Measurements from ENCODE around the gene QRFP. TPM values are rescaled to one million over a fixed set of nuclear protein-coding genes. Genes with fewer than 3 reads are reported as not detected.

Gene QRFP
- total RNA-seq, 1 experiment from 2014 or later, result not detected

DNA sequence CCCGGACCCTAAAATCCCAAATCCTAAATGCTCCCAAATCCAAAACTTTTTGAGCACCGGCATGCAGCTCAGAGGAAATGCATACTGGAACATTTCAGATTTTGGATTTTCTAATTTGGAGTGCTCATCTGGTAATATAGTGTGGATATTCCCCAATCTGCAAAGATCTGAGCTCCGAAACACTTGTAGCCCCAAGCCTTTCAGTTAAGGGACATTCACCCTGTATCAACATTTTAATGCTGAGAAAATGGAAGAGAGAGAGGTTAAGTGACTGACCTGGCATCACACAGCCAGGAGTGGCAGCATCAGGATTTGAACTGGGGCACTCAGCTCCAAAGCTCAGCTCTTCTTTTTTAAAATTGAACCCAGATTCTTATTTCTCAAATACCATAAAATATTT is 30.7 kb downstream of the QRFP start:
- intact Hi-C loops (cut with micrococcal nuclease), result loop anchor here (1.0 to 5.0 kb wide), 4 partner anchors 75 to 404 kb away; no protein-coding TSS in a partner anchor
- no peaks in the 10 kb centered on the region for H3K9me2 ChIP-seq (ENCODE audit: insufficient read depth)
- no peak overlapping the region for H3K27ac ChIP-seq (ENCODE audit: low read depth, low read length)
- ChIA-PET POLR2A (interaction anchor here (1.0 kb wide), 2 partner anchors 61 to 132 kb away, joined by 3 to 4 read pairs; no protein-coding TSS in a partner anchor), CTCF (interaction anchor here (0.5 to 4.1 kb wide), 19 partner anchors 8 to 341 kb away, joined by 3 to 88 read pairs (median 6); no protein-coding TSS in a partner anchor), RAD21 (ENCODE audit: low non-redundant PET in 1 of 2, low total read pairs in 2 of 2, uncharacterized antibody in 2 of 2, unreplicated experiment in 2 of 2) (interaction anchor here (0.5 to 1.6 kb wide), 3 partner anchors 130 to 133 kb away, joined by 3 to 18 read pairs (median 6); no protein-coding TSS in a partner anchor)
- H2AFZ ChIP-seq (ENCODE audit: low read depth, low read length, poor library complexity, severe bottlenecking), result no peak overlapping the region
- H3K9ac ChIP-seq (ENCODE audit: low read length), result no peak overlapping the region
- no peak overlapping the region for H3K4me2 ChIP-seq (ENCODE audit: low read length)
- no peak for ATAC-seq
- peaks cover 0 to 4% of the 10 kb centered on the region in 2 experiments; a peak in 2 of 4 replicates for H3K4me1 ChIP-seq (ENCODE audit: control insufficient read depth in 1 of 2, insufficient read depth in 2 of 2, low read length in 2 of 2)
- peaks cover 0 to 2% of the 10 kb centered on the region in 2 experiments; a peak in 1 of 4 replicates for H3K36me3 ChIP-seq (ENCODE audit: control insufficient read depth in 1 of 2, insufficient read depth in 2 of 2, low read length in 2 of 2)
- no peaks in the 10 kb centered on the region for H3K27me3 ChIP-seq (ENCODE audit: insufficient read depth, low read length)
- BruUV-seq (replicated peaks), result no TSS peak
- no peak for TF ChIP-seq ELF1 (IDR thresholded peaks at IDR 0.05; ENCODE audit: borderline replicate concordance, low read depth)
- no peak for TF ChIP-seq POLR2A (IDR thresholded peaks at IDR 0.05; ENCODE audit: borderline replicate concordance, extremely low read depth, insufficient read depth, insufficient read length)
- no peak for TF ChIP-seq YY1 (IDR thresholded peaks at IDR 0.05; ENCODE audit: extremely low read depth, insufficient replicate concordance, low read depth, low read length)
- TF ChIP-seq EZH2phosphoT487 (IDR thresholded peaks at IDR 0.05; ENCODE audit: borderline replicate concordance), result no peak
- TF ChIP-seq CEBPB (IDR thresholded peaks at IDR 0.05; ENCODE audit: low read depth), result no peak
- TF ChIP-seq ZFX (IDR thresholded peaks at IDR 0.05), result no peak
- H4K20me1 ChIP-seq (ENCODE audit: insufficient read depth), result no peaks in the 10 kb centered on the region; the same call in 1 of the 2 replicates
- peaks cover 36% of the 10 kb centered on the region; the same call in 1 of the 2 replicates for H3K79me2 ChIP-seq (ENCODE audit: insufficient read depth, low read length)
- no peak overlapping the region for H3K4me3 ChIP-seq (replicated peaks in 1 of 2; ENCODE audit: low read depth in 1 of 2, low read length in 2 of 2)
- DNase-seq (ENCODE audit: low read depth, low spot score), result no peak
- no peaks in the 10 kb centered on the region for H3K9me3 ChIP-seq (ENCODE audit: control insufficient read depth in 1 of 2, insufficient read depth in 1 of 2, low read depth in 1 of 2, low read length in 2 of 2)

DNA sequence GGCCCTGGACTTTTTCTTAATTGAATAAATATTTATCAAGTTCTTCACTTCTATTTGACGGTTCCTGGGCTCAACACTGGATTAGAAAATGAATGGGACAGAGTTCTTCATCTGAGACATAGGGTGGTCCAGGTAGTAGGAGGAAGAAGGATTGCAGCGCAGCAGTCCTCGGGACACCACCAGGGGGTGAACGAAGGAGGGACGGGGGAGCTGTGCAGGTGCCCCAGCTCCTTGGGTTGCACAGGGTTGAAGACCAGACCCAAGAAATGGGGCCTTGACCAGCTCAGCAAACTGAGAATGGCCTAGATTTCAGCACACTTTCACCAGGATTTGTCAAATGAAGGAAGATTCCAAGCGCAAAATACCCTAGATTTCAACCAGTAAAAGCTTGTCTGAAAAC is 32.1 kb downstream of the QRFP start:
- RAD21 ChIA-PET (ENCODE audit: low non-redundant PET in 1 of 2, low total read pairs in 2 of 2, uncharacterized antibody in 2 of 2, unreplicated experiment in 2 of 2), result interaction anchor here in 1 of 2 experiments (0.6 kb wide), 1 partner anchor 135 kb away, joined by 6 read pairs; no protein-coding TSS in a partner anchor
- ATAC-seq (no peak), DNase-seq (ENCODE audit: low read depth, low spot score) (no peak)
- Histone ChIP-seq H3K27me3 (ENCODE audit: insufficient read depth, low read length) (no peaks in the 10 kb centered on the region), H3K9me2 (ENCODE audit: insufficient read depth) (no peaks in the 10 kb centered on the region), H3K9me3 (ENCODE audit: control insufficient read depth in 1 of 2, insufficient read depth in 1 of 2, low read depth in 1 of 2, low read length in 2 of 2) (no peaks in the 10 kb centered on the region), H3K4me1 (ENCODE audit: control insufficient read depth in 1 of 2, insufficient read depth in 2 of 2, low read length in 2 of 2) (peaks cover 3 to 15% of the 10 kb centered on the region in 2 experiments; a peak in 3 of 4 replicates), H2AFZ (ENCODE audit: low read depth, low read length, poor library complexity, severe bottlenecking) (no peak overlapping the region), H3K36me3 (ENCODE audit: control insufficient read depth in 1 of 2, insufficient read depth in 2 of 2, low read length in 2 of 2) (no peaks in the 10 kb centered on the region), H3K4me2 (ENCODE audit: low read length) (no peak overlapping the region), H3K79me2 (ENCODE audit: insufficient read depth, low read length) (peaks cover 30% of the 10 kb centered on the region; the same call in 1 of the 2 replicates), H4K20me1 (ENCODE audit: insufficient read depth) (no peaks in the 10 kb centered on the region), H3K4me3 (replicated peaks in 1 of 2; ENCODE audit: low read depth in 1 of 2, low read length in 2 of 2) (no peak overlapping the region), H3K9ac (ENCODE audit: low read length) (no peak overlapping the region), H3K27ac (ENCODE audit: low read depth, low read length) (no peak overlapping the region)
- intact Hi-C loops (cut with micrococcal nuclease), result no loop called here
- POLR2A ChIA-PET, result no interaction called here
- TF ChIP-seq, protein P1, sequence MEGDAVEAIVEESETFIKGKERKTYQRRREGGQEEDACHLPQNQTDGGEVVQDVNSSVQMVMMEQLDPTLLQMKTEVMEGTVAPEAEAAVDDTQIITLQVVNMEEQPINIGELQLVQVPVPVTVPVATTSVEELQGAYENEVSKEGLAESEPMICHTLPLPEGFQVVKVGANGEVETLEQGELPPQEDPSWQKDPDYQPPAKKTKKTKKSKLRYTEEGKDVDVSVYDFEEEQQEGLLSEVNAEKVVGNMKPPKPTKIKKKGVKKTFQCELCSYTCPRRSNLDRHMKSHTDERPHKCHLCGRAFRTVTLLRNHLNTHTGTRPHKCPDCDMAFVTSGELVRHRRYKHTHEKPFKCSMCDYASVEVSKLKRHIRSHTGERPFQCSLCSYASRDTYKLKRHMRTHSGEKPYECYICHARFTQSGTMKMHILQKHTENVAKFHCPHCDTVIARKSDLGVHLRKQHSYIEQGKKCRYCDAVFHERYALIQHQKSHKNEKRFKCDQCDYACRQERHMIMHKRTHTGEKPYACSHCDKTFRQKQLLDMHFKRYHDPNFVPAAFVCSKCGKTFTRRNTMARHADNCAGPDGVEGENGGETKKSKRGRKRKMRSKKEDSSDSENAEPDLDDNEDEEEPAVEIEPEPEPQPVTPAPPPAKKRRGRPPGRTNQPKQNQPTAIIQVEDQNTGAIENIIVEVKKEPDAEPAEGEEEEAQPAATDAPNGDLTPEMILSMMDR (IDR thresholded peaks at IDR 0.05 in 2 of 3, conservative IDR thresholded peaks at IDR 0.05 in 1 of 3; ENCODE audit: borderline replicate concordance in 1 of 3, insufficient read depth in 1 of 3, low read depth in 2 of 3, low read length in 2 of 3), result 0 out of 6 replicates have a peak, but pooled peaks of 1 of the 3 experiments have one; percentile 5
- TF ChIP-seq, protein P2, sequence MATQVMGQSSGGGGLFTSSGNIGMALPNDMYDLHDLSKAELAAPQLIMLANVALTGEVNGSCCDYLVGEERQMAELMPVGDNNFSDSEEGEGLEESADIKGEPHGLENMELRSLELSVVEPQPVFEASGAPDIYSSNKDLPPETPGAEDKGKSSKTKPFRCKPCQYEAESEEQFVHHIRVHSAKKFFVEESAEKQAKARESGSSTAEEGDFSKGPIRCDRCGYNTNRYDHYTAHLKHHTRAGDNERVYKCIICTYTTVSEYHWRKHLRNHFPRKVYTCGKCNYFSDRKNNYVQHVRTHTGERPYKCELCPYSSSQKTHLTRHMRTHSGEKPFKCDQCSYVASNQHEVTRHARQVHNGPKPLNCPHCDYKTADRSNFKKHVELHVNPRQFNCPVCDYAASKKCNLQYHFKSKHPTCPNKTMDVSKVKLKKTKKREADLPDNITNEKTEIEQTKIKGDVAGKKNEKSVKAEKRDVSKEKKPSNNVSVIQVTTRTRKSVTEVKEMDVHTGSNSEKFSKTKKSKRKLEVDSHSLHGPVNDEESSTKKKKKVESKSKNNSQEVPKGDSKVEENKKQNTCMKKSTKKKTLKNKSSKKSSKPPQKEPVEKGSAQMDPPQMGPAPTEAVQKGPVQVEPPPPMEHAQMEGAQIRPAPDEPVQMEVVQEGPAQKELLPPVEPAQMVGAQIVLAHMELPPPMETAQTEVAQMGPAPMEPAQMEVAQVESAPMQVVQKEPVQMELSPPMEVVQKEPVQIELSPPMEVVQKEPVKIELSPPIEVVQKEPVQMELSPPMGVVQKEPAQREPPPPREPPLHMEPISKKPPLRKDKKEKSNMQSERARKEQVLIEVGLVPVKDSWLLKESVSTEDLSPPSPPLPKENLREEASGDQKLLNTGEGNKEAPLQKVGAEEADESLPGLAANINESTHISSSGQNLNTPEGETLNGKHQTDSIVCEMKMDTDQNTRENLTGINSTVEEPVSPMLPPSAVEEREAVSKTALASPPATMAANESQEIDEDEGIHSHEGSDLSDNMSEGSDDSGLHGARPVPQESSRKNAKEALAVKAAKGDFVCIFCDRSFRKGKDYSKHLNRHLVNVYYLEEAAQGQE (IDR thresholded peaks at IDR 0.05; ENCODE audit: low read depth), result no peak
- TF ChIP-seq SP1 (IDR thresholded peaks at IDR 0.05; ENCODE audit: low read depth), result no peak
- BruUV-seq (replicated peaks), result no TSS peak
- CTCF ChIA-PET, result interaction anchor here (1.1 to 4.1 kb wide), 7 partner anchors 134 to 183 kb away, joined by 3 to 88 read pairs (median 16); no protein-coding TSS in a partner anchor
